ENCODE measurements around the gene RPTN.

DNA sequence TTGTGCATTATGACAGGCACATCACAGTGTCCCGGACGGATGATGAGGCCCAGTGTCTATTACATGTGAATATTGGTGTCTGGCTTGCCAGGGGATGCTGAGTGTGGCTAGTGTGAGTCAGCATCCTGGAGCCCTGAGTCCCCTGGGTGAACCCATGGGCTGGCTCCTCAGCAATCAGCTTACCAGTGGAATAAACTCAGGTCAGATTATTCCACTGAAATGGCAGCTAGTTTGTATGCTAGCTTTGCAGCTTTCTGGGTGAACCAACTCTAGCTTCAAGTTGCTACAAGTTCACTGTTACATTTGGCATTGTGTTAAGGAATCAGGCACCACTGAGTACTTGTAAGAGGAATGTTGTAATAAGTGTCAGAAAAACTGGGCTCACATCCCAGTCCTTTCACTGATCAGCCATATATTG, 23.9 kb upstream of the RPTN start:
- no peak for TF ChIP-seq POLR2A (IDR thresholded peaks at IDR 0.05)
- TF ChIP-seq, protein P1, sequence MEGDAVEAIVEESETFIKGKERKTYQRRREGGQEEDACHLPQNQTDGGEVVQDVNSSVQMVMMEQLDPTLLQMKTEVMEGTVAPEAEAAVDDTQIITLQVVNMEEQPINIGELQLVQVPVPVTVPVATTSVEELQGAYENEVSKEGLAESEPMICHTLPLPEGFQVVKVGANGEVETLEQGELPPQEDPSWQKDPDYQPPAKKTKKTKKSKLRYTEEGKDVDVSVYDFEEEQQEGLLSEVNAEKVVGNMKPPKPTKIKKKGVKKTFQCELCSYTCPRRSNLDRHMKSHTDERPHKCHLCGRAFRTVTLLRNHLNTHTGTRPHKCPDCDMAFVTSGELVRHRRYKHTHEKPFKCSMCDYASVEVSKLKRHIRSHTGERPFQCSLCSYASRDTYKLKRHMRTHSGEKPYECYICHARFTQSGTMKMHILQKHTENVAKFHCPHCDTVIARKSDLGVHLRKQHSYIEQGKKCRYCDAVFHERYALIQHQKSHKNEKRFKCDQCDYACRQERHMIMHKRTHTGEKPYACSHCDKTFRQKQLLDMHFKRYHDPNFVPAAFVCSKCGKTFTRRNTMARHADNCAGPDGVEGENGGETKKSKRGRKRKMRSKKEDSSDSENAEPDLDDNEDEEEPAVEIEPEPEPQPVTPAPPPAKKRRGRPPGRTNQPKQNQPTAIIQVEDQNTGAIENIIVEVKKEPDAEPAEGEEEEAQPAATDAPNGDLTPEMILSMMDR (IDR thresholded peaks at IDR 0.05), result no peak
